ENCODE results near the gene DNAJC1. TPM values are rescaled to one million over a fixed set of nuclear protein-coding genes. Genes with fewer than 3 reads are reported as not detected.

DNAJC1 gene
- total and polyA plus RNA-seq, 10 of the 15 experiments (the other 5 are each of a cell fraction or from before 2014, with no cell fraction given), result 2.5 to 39.3 (median 20.4) TPM

DNA sequence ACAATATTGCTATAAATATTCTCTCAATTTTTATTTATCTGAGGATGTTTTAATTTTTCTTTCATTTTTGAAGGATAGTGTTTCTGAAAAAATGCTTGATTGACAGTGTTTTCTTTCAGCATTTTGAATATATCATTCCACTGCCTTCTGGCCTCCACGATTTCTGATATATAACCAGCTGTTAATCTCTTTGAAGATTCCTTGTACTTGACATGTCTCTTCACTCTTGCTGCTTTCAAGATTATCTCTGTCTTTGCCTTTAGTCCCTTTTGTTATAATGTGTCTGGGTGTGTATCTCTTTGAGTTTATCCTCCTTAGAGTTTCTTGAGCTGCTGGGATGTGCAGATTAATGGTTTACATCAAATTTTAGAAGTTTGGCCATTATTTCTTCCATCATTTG lies 22.8 kb upstream of the DNAJC1 start:
- BruUV-seq (replicated peaks), result no TSS peak
- POLR2A ChIA-PET, result no interaction called here
- Histone ChIP-seq H3K27me3 (replicated peaks in 1 of 2; ENCODE audit: control insufficient read depth in 2 of 2, insufficient read depth in 2 of 2, low read length in 1 of 2) (no peaks in the 10 kb centered on the region), H3K9me3 (replicated peaks; ENCODE audit: control insufficient read depth, insufficient read depth, low read length) (no peaks in the 10 kb centered on the region), H3K4me1 (ENCODE audit: control insufficient read depth, insufficient read depth, low read length) (no peaks in the 10 kb centered on the region), H3K4me3 (no peak overlapping the region), H3K27ac (ENCODE audit: control insufficient read depth, insufficient read depth) (no peak overlapping the region), H3K4me2 (ENCODE audit: control insufficient read depth, insufficient read depth) (no peak overlapping the region), H3K36me3 (ENCODE audit: control insufficient read depth in 2 of 2, insufficient read depth in 2 of 2, low read length in 1 of 2) (no peaks in the 10 kb centered on the region), H4K20me1 (ENCODE audit: control insufficient read depth, insufficient read depth) (no peaks in the 10 kb centered on the region), H2AFZ (ENCODE audit: control insufficient read depth, low read depth, low read length) (no peak overlapping the region), H3K79me2 (ENCODE audit: control insufficient read depth, insufficient read depth, low read length) (no peaks in the 10 kb centered on the region), H3K9ac (ENCODE audit: control insufficient read depth, insufficient read depth, low read length) (no peak overlapping the region)
- DNase-seq (ENCODE audit: low read depth, low spot score) (no peak), FAIRE-seq (no peak), ATAC-seq (no peak)
- RAD21 ChIA-PET (ENCODE audit: unreplicated experiment), result no interaction called here
- TF ChIP-seq ZNF622 (IDR thresholded peaks at IDR 0.05), result no peak
- no peak for TF ChIP-seq EED (IDR thresholded peaks at IDR 0.05; ENCODE audit: low read depth)
- no peak for TF ChIP-seq SUZ12 (IDR thresholded peaks at IDR 0.05; ENCODE audit: unreplicated experiment)
- no peak for TF ChIP-seq TCF7 (IDR thresholded peaks at IDR 0.05; ENCODE audit: borderline replicate concordance)
- TF ChIP-seq, protein P1, sequence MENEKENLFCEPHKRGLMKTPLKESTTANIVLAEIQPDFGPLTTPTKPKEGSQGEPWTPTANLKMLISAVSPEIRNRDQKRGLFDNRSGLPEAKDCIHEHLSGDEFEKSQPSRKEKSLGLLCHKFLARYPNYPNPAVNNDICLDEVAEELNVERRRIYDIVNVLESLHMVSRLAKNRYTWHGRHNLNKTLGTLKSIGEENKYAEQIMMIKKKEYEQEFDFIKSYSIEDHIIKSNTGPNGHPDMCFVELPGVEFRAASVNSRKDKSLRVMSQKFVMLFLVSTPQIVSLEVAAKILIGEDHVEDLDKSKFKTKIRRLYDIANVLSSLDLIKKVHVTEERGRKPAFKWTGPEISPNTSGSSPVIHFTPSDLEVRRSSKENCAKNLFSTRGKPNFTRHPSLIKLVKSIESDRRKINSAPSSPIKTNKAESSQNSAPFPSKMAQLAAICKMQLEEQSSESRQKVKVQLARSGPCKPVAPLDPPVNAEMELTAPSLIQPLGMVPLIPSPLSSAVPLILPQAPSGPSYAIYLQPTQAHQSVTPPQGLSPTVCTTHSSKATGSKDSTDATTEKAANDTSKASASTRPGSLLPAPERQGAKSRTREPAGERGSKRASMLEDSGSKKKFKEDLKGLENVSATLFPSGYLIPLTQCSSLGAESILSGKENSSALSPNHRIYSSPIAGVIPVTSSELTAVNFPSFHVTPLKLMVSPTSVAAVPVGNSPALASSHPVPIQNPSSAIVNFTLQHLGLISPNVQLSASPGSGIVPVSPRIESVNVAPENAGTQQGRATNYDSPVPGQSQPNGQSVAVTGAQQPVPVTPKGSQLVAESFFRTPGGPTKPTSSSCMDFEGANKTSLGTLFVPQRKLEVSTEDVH (IDR thresholded peaks at IDR 0.05; ENCODE audit: low read depth, partially characterized antibody), result no peak
- no peak for TF ChIP-seq RUNX3 (IDR thresholded peaks at IDR 0.05; ENCODE audit: low read length)
- TF ChIP-seq GATAD2B (conservative IDR thresholded peaks at IDR 0.05; ENCODE audit: low read depth), result no peak
- TF ChIP-seq, protein P2, sequence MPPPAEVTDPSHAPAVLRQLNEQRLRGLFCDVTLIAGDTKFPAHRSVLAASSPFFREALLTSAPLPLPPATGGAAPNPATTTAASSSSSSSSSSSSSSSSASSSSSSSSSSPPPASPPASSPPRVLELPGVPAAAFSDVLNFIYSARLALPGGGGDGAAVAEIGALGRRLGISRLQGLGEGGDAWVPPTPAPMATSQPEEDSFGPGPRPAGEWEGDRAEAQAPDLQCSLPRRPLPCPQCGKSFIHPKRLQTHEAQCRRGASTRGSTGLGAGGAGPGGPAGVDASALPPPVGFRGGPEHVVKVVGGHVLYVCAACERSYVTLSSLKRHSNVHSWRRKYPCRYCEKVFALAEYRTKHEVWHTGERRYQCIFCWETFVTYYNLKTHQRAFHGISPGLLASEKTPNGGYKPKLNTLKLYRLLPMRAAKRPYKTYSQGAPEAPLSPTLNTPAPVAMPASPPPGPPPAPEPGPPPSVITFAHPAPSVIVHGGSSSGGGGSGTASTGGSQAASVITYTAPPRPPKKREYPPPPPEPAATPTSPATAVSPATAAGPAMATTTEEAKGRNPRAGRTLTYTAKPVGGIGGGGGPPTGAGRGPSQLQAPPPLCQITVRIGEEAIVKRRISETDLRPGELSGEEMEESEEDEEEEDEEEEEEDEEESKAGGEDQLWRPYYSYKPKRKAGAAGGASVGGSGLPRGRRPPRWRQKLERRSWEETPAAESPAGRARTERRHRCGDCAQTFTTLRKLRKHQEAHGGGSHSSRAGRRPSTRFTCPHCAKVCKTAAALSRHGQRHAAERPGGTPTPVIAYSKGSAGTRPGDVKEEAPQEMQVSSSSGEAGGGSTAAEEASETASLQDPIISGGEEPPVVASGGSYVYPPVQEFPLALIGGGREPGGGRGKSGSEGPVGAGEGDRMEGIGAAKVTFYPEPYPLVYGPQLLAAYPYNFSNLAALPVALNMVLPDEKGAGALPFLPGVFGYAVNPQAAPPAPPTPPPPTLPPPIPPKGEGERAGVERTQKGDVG (CRISPR knock-in tag; IDR thresholded peaks at IDR 0.05), result no peak
- WGBS (ENCODE audit: insufficient coverage, insufficient replicate concordance, low lambda C conversion rate, missing lambda C conversion rate), result 0% methylated on average over 1 of the region's 1 CpG
- in situ Hi-C loops (cut with MboI) (no loop called here), intact Hi-C loops (cut with micrococcal nuclease; ENCODE audit: unreplicated experiment) (no loop called here)
- SMC1A ChIA-PET (ENCODE audit: uncharacterized antibody, unreplicated experiment), result interaction anchor here (0.8 to 1.8 kb wide), 2 partner anchors 12 to 22 kb away, joined by 3 to 5 read pairs; partner anchors contain the start of gene DNAJC1
- CTCF ChIA-PET, result interaction anchor here (1.0 kb wide), 1 partner anchor 20 kb away, joined by 3 read pairs; no protein-coding TSS in a partner anchor

Measured in GM12878 (cell line).